SU-DHL-6 (cell line): ENCODE measurements around the gene FARS2.

Source experiments
- H2AFZ ChIP-seq: fragments of 200-600 bp; sonication (generic); 2 replicates; pipeline ENCODE4 v1.6.1; 2014; ENCODE audit warnings: low read depth, mild to moderate bottlenecking, moderate library complexity, mixed read lengths, antibody characterized with exemption, low read length; ENCODE audit not compliant: severe bottlenecking
- H3F3A ChIP-seq: fragments of 200-600 bp; shearing (Covaris generic); 2 replicates; pipeline ENCODE4 v1.6.0; 2016; ENCODE audit warnings: antibody characterized with exemption, mild to moderate bottlenecking; ENCODE audit not compliant: insufficient read depth
- H3K27ac ChIP-seq: fragments of 200-600 bp; sonication (generic); 2 replicates; pipeline ENCODE4 v1.5.1; 2016; ENCODE audit warnings: low read depth, mild to moderate bottlenecking, low read length, moderate library complexity, mixed read lengths
- H3K27me3 ChIP-seq: fragments of 200-600 bp; sonication (generic), shearing (Covaris generic); 2 replicates; pipeline ENCODE4 v1.6.0; 2014; ENCODE audit warnings: mild to moderate bottlenecking, low read length
- H3K36me3 ChIP-seq: fragments of 200-600 bp; sonication (generic); 2 replicates; pipeline ENCODE4 v1.6.1; 2014; ENCODE audit warnings: mild to moderate bottlenecking, low read length, mixed read lengths
- H3K4me2 ChIP-seq: fragments of 300-600, 200-600 bp; shearing (Covaris generic), sonication (generic); 2 replicates; pipeline ENCODE4 v1.6.0; 2014; ENCODE audit warnings: low read length, low read depth, mild to moderate bottlenecking; ENCODE audit not compliant: poor library complexity, severe bottlenecking
- H3K4me3 ChIP-seq: fragments of 200-600 bp; sonication (generic); 2 replicates; pipeline ENCODE4 v1.5.1; 2014; ENCODE audit warnings: antibody characterized with exemption, low read length, mild to moderate bottlenecking, mixed read lengths; ENCODE audit not compliant: insufficient read depth, poor library complexity, severe bottlenecking
- H3K79me2 ChIP-seq: fragments of 200-600 bp; sonication (generic); 2 replicates; pipeline ENCODE4 v1.6.1; 2014; ENCODE audit warnings: mild to moderate bottlenecking, low read length, moderate library complexity; ENCODE audit not compliant: insufficient read depth
- H3K9ac ChIP-seq: fragments of 200-600 bp; sonication (generic); 2 replicates; pipeline ENCODE4 v1.7.0; 2014; ENCODE audit warnings: mild to moderate bottlenecking, low read length
- H3K9me2 ChIP-seq: fragments of 200-600 bp; sonication (generic); replicated peaks from 2 replicates; pipeline ENCODE4 v1.6.1; 2014; ENCODE audit warnings: low read length; ENCODE audit not compliant: insufficient read depth
- H3K9me3 ChIP-seq: fragments of 200-600 bp; sonication (generic); 2 replicates; pipeline ENCODE4 v1.6.1; 2014; ENCODE audit warnings: low read length, mixed read lengths; ENCODE audit not compliant: insufficient read depth
- H4K20me1 ChIP-seq: fragments of 200-600 bp; sonication (generic); 2 replicates; pipeline ENCODE4 v1.6.1; 2014; ENCODE audit warnings: low read depth, mild to moderate bottlenecking, antibody characterized with exemption, low read length, moderate library complexity, mixed read lengths
- CTCF ChIP-seq: fragments of 200-600 bp; sonication (generic); IDR thresholded peaks from one replicate; pipeline ENCODE4 v1.5.1; 2017; ENCODE audit warnings: antibody characterized with exemption, mild to moderate bottlenecking, low read length, moderate library complexity; ENCODE audit not compliant: insufficient read depth, poor library complexity, severe bottlenecking
- EZH2phosphoT487 ChIP-seq: fragments of 200-600 bp; sonication (generic), shearing (Covaris generic); conservative IDR thresholded peaks from 2 replicates; pipeline ENCODE4 v1.6.1; 2018; ENCODE audit warnings: mild to moderate bottlenecking, antibody characterized with exemption, low read length, moderate library complexity, mixed read lengths

The FARS2 gene

DNA sequence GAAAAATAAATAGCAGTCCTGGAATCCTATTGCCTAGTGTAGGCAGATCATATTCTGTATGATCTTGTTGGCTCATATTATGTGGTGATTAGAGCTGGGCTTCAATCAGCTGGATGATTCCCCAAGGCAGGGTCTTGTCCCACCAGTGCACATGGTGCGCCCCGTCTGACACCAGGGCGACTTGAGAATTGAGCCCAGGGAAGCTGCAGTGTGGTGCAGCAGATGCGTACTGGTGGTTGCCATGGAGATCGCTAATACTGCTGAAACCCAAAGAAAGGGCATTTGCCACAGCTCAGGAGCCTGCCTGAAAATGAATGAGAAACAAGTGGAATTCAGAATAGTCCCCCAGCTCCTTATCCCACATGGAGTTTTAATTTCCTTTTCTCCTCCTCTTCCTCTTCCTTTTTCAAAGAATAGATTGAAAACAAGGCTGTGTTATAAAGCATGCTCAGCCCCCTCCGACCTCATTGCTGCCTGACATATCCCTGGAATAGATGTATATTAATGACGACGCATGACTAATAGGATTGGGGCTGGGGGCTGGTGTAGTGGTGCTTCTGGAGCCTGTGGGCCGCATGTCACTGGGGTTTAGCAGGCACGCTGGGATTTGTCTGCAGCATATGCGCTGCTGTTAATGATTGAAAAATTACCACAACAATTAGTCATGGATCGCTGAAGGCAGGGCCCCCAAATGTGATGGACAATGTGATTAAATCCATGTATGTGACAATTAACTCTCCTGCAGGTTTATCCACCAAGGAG lies 210.5 kb downstream of the FARS2 start:
- H3K9me2 ChIP-seq, result no peaks in the 10 kb centered on the region
- no peaks in the 10 kb centered on the region for H3K27me3 ChIP-seq
- no peak for TF ChIP-seq EZH2phosphoT487
- no peak for TF ChIP-seq CTCF
- no peaks in the 10 kb centered on the region for H3K36me3 ChIP-seq
- H3K4me3 ChIP-seq, result no peak overlapping the region
- no peak overlapping the region for H3K9ac ChIP-seq
- H3K79me2 ChIP-seq, result no peaks in the 10 kb centered on the region
- H2AFZ ChIP-seq, result no peak overlapping the region
- H3K4me2 ChIP-seq, result no peak overlapping the region
- no peaks in the 10 kb centered on the region for H4K20me1 ChIP-seq
- no peak overlapping the region for H3K27ac ChIP-seq
- H3K9me3 ChIP-seq, result no peaks in the 10 kb centered on the region
- H3F3A ChIP-seq, result no peaks in the 10 kb centered on the region

GRCh38 chr6:5472571-5472970 lies 211.3 kb downstream of the FARS2 start:
- Histone ChIP-seq H3K36me3 (no peaks in the 10 kb centered on the region), H3F3A (no peaks in the 10 kb centered on the region), H3K9me2 (no peaks in the 10 kb centered on the region), H3K4me2 (no peak overlapping the region), H3K9me3 (no peaks in the 10 kb centered on the region), H2AFZ (no peak overlapping the region), H3K4me3 (no peak overlapping the region), H3K9ac (no peak overlapping the region), H3K79me2 (no peaks in the 10 kb centered on the region), H3K27ac (no peak overlapping the region), H3K27me3 (no peaks in the 10 kb centered on the region), H4K20me1 (no peaks in the 10 kb centered on the region)
- TF ChIP-seq EZH2phosphoT487, result no peak
- TF ChIP-seq CTCF, result no peak

- H3K9ac ChIP-seq, result no peak overlapping the region
- H3K4me2 ChIP-seq, result no peak overlapping the region
- H3K79me2 ChIP-seq, result no peaks in the 10 kb centered on the region
- no peaks in the 10 kb centered on the region for H3F3A ChIP-seq
- no peak overlapping the region for H3K4me3 ChIP-seq
- H3K27ac ChIP-seq, result no peak overlapping the region
- no peaks in the 10 kb centered on the region for H4K20me1 ChIP-seq
- no peaks in the 10 kb centered on the region for H3K36me3 ChIP-seq
- no peak overlapping the region for H2AFZ ChIP-seq
- no peaks in the 10 kb centered on the region for H3K9me2 ChIP-seq
- H3K9me3 ChIP-seq, result no peaks in the 10 kb centered on the region
- TF ChIP-seq EZH2phosphoT487, result no peak
- TF ChIP-seq CTCF, result no peak
- H3K27me3 ChIP-seq, result no peaks in the 10 kb centered on the region
Observed at GRCh38 chr6:5475779-5476178, 214.5 kb downstream of the FARS2 start.
